SH-SY5Y (cell line): ENCODE data around the gene HSPB9.

Source experiments
- GATA2 ChIP-seq: IDR thresholded peaks from 2 replicates; pipeline ENCODE4 v1.6.1; 2011; ENCODE audit warnings: mild to moderate bottlenecking, low read depth, low read length
- GATA3 ChIP-seq: IDR thresholded peaks from 2 replicates; pipeline ENCODE4 v1.6.1; 2011; ENCODE audit warnings: low read depth, mild to moderate bottlenecking, low read length, moderate library complexity

The HSPB9 gene

DNA sequence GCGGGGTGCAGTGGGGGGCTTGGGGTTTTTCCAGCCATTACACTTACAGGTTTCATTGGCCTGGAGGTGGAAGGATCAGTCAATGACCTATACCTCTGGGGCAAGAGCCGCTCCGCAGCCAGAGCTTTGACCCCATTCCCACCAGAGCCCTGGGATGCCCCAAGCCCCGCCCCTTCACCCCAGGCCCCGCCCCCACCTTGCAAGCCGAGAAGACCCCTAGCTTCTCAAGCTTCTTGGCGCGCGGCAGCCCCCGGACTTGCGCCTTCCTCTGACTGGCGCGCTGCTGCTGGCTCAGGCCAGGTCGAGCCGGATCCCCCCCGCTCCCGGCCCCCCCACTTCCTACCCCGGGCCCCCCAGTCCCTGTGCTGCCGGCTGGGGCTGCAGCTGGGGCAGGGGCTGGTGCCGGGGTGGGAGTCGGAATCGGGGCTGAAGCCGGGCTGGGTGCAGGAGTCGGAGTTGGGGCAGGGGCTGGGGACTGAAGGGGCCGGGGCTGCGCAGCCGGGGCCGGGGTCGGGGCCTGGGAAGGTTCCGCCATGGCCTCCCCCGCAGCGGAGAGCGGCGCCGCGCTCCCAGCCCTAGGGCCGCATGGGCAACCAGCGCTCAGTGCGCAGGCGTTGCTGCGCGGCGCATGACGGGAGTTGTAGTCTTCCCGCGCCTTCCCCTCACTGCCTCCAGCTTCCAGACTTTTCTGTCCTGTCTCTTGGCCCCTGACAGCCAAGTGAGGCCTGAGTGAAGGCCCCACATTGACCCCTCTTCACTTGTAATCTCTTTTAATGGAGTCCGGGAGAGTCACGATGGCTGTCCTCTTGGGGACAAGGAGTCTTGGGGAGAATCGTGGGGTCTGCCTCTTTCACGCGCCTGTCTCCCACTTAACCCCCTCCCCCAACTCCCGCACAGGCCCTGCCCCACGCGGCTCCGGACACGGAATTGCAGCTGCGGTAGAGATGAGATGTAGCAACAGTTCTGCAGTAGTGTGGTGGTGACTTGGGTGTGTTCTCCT is 1.5 kb upstream of the HSPB9 start, which contains the start of gene KAT2A:
Gene KAT2A (minus strand): TSS at position 598 of the 1,000 bp plus-strand sequence. CDS start 63 bp downstream, at position 535.
- TF ChIP-seq GATA2 (no peak), GATA3 (no peak)

DNA sequence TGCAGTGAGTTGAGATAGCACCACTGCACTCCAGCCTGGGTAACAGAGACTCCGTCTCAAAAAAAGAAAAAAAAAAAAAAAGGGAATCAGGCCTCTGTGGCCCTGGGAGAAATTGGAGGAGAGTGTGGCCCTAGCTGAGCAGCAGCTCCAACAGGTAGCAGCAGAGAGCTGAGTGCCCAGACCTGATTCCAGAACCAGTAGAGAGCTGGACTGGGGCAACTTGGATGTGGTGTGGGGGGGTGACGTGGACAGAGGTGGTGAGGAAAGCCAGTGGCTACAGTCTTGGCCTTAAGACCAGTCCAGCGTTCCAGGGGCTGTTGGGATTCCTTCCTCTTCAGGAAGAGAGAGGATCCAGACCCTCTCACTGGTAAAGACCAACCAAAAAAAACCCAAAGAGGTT is 1.7 kb downstream of the HSPB9 start:
- TF ChIP-seq GATA2, result no peak
- TF ChIP-seq GATA3, result no peak

DNA sequence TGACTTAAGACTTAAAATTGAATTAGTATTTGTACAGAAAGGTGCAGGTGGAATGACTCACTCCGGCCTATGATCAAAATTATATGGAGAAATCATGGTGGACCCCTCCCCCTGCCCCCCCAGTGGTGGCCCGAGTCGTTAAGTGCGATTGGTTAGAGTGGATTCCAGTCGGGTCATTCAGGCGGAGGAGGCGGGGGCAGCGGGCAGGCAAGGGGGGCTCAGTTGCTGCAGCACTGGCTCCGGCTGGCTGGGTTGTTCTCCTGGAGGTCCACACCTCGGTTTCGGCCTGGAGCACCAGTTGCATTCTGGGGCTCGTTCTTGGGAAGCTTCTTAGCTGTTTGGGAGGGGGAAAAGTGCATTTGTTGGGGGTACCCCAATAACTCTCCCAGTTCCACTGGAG is 3.0 kb downstream of the HSPB9 start:
- no peak for TF ChIP-seq GATA3
- TF ChIP-seq GATA2, result no peak

GRCh38 chr17:42126836-42127235 is 4.2 kb downstream of the HSPB9 start:
- peak; percentile 34; the same call in 1 of the 2 replicates for TF ChIP-seq GATA2
- no peak for TF ChIP-seq GATA3

DNA sequence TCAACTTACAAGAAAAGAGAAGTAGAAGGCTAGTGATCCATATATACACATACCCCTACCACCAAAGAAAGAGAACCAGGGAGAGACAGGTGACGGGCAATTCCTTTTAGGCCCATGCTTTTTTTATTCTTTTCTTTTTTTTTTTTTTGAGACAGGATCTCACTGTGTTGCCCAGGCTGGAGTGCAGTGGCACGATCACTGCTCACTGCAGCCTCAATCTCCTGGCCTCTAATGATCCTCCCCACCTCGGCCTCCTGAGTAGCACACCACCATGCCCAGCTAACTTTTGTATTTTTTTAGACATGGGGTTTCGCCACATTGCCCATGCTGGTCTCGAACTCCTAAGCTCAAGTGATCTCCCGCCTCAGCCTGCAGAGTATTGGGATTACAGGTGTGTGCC is 4.8 kb downstream of the HSPB9 start:
- TF ChIP-seq GATA3 (no peak), GATA2 (no peak)

GRCh38 chr17:42129109-42129837 is 6.7 kb downstream of the HSPB9 start:
- TF ChIP-seq GATA3 (no peak), GATA2 (no peak)

- no peak for TF ChIP-seq GATA3
- TF ChIP-seq GATA2, result no peak
Observed at GRCh38 chr17:42130310-42130936, 7.8 kb downstream of the HSPB9 start.

- TF ChIP-seq GATA2, result no peak
- TF ChIP-seq GATA3, result no peak
Observed at GRCh38 chr17:42131232-42131631, 8.6 kb downstream of the HSPB9 start.

DNA sequence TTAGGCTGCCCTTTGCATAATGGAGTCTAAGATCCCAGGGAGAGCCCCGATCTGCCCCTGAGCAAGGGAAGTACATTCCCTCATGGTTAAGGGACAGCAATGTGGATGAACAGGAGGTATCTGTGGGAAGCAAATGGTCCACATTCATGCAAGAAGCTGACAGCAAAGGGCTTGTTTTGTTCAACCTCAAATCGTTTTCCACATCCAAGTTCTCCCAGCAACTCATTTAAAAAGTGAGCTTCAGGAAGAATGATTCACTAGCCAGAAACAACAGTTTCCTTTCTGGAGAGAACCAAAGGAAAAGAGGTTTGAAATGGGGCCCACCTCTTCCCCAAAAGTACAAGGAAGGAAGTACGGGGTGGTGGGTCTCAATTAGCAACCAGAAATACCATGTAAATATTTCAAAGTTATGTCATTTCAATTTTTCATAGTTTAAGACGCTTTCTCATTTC is 9.4 kb downstream of the HSPB9 start:
- no peak for TF ChIP-seq GATA2
- TF ChIP-seq GATA3, result no peak

DNA sequence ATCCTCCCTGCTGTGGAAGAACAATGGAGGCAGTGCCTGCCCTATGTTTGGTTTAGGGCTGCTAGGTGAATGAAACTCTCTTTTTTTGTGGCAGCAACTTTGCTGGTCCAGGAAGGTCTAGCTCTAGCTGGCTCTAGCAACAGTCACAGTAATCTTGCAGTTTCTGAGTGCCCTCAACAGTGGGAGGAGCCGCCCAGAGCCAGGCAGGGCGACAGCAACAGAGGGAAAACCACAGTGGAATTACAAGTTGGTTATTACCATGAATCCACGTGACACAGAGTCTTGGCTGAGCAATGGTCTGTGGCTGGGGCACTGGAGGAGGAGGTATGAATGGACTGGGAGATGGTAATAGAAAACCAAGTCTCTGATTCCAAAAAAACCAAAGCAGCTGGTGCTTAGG is 10.3 kb downstream of the HSPB9 start:
- TF ChIP-seq GATA3, result no peak
- TF ChIP-seq GATA2, result no peak

DNA sequence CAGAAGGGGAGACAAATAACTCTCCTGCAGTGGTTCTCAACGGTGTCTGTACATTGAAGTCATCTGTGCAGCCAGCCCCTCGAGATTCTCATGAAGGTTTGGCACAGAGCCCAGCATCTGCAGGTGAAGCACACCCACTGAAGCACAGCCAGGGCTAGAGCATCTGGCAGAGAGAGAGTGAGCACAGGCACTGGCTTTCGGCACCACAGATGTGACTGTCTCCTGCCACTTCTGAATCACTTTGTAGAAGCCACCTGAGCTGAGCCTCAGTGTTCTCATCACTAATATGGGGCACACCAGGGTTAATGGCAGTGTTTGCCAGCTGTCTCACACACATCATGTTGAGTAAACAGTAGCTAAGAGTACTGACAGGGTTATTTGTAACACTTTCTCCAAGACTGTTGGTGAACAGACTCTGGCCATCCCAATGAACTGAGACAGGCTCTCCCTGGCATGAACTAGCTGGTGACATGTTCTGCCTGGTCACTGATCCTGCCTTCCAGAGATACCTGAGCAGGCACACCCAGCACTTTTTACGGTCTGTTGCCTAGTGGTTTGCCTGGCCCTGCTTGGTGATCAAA is 10.9 kb downstream of the HSPB9 start:
- TF ChIP-seq GATA2, result no peak
- TF ChIP-seq GATA3, result no peak

DNA sequence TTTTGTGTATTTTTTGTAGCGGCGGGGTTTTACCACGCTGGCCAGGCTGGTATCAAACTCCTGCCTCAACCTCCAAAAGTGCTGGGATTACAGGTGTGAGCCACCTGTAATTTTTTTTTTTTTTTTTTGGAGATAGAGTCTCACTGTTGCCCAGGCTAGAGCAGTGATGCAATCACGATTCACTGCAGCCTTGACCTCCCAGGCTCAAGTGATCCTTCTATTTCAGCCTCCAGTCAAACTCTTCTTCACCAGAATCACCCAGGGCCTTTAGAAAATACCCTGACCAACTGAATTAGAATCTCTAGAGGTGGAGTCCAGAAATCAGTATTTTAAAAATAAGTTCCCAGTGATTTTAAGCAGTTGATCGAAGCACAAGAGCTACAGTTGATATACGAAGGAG is 12.5 kb downstream of the HSPB9 start:
- TF ChIP-seq GATA3 (no peak), GATA2 (no peak)
